ENCODE data around the gene LCLAT1.
"Not testable (repeated sequence)": the region's sequence is repeated elsewhere in the genome, so short reads cannot be mapped to it uniquely, and the experiment has no call there.

LCLAT1 gene

GRCh38 chr2:30492185-30492584, 45.1 kb downstream of the LCLAT1 start:
- DNase-seq, result no peak

GRCh38 chr2:30492619-30493018, 45.6 kb downstream of the LCLAT1 start:
- DNase-seq, result no peak

- DNase-seq, result no peak
Measured at GRCh38 chr2:30493440-30493839, 46.4 kb downstream of the LCLAT1 start.

GRCh38 chr2:30495896-30496295, 48.9 kb downstream of the LCLAT1 start:
- peak; percentile 94 for DNase-seq

GRCh38 chr2:30499681-30500080, 52.6 kb downstream of the LCLAT1 start:
- DNase-seq, result no peak

- no peak for DNase-seq
Measured at GRCh38 chr2:30500699-30501098, 53.7 kb downstream of the LCLAT1 start.

GRCh38 chr2:30502310-30502709, 55.3 kb downstream of the LCLAT1 start:
- DNase-seq, result no peak

- DNase-seq, result peak; percentile 50
Measured at GRCh38 chr2:30503007-30503694, 56.1 kb downstream of the LCLAT1 start.

GRCh38 chr2:30503695-30504052, 56.6 kb downstream of the LCLAT1 start:
- DNase-seq, result no peak

GRCh38 chr2:30504731-30505130, 57.7 kb downstream of the LCLAT1 start:
- DNase-seq, result no peak

GRCh38 chr2:30505500-30506180, 58.6 kb downstream of the LCLAT1 start:
- no peak for DNase-seq

- DNase-seq, result not testable (repeated sequence)
Measured at GRCh38 chr2:30507460-30507859, 60.4 kb downstream of the LCLAT1 start.

- DNase-seq, result no peak
Measured at GRCh38 chr2:30509716-30510115, 62.7 kb downstream of the LCLAT1 start.

- DNase-seq, result no peak
Measured at GRCh38 chr2:30510409-30510808, 63.4 kb downstream of the LCLAT1 start.

- peak; percentile 70 for DNase-seq
Measured at GRCh38 chr2:30511122-30512083, 64.4 kb downstream of the LCLAT1 start.

- DNase-seq, result no peak
Measured at GRCh38 chr2:30512243-30512886, 65.3 kb downstream of the LCLAT1 start.

GRCh38 chr2:30513649-30514048, 66.6 kb downstream of the LCLAT1 start:
- not testable (repeated sequence) for DNase-seq

- DNase-seq, result no peak
Measured at GRCh38 chr2:30514134-30514847, 67.2 kb downstream of the LCLAT1 start.

GRCh38 chr2:30514848-30515435, 67.9 kb downstream of the LCLAT1 start:
- no peak for DNase-seq

- DNase-seq, result no peak
Measured at GRCh38 chr2:30516166-30516565, 69.1 kb downstream of the LCLAT1 start.

GRCh38 chr2:30519796-30520195, 72.8 kb downstream of the LCLAT1 start:
- DNase-seq, result no peak

- no peak for DNase-seq
Measured at GRCh38 chr2:30522421-30522820, 75.4 kb downstream of the LCLAT1 start.

Measured in MV-4-11 (cell line).